Lung (tissue), 12 donors: ENCODE data around the gene COG5. TPM values are rescaled to one million over a fixed set of nuclear protein-coding genes. Genes with fewer than 3 reads are reported as not detected.

Experiments
- ATAC-seq: fragments of 200-7000 bp; cut with Tn5 transposase; one replicate; pipeline ENCODE4 v1.9.1; 2020; ENCODE audit warnings: moderate number of reproducible peaks; ENCODE audit not compliant: insufficient read depth, low FRiP score
- DNase-seq, 3 donors: peaks; one replicate each; pipeline ENCODE4 v3.0.0-alpha.2; 2013 to 2017
- H3K27ac ChIP-seq, 2 donors: one replicate each; pipeline ENCODE4 v1.5.1; 2013; ENCODE audit warnings: mild to moderate bottlenecking in 2 of 2, moderate library complexity in 2 of 2, control low read depth in 1 of 2, inconsistent platforms in 1 of 2, low read depth in 1 of 2, low read length in 1 of 2
- H3K27me3 ChIP-seq, 3 donors: one replicate each; pipeline ENCODE4 v1.5.1; 2013; ENCODE audit warnings: low read length in 2 of 3; ENCODE audit not compliant: control insufficient read depth in 3 of 3, insufficient read depth in 3 of 3
- H3K36me3 ChIP-seq, 4 donors: one replicate each; pipeline ENCODE4 v1.5.1; 2013; ENCODE audit warnings: low read length in 4 of 4, mild to moderate bottlenecking in 1 of 4, moderate library complexity in 1 of 4; ENCODE audit not compliant: control insufficient read depth in 4 of 4, insufficient read depth in 4 of 4
- H3K4me1 ChIP-seq, 5 donors: one replicate each; pipeline ENCODE4 v1.5.1; 2013; ENCODE audit warnings: low read length in 5 of 5, mild to moderate bottlenecking in 2 of 5, moderate library complexity in 1 of 5; ENCODE audit not compliant: control insufficient read depth in 5 of 5, insufficient read depth in 5 of 5
- H3K4me3 ChIP-seq: one replicate; pipeline ENCODE4 v1.5.1; 2013; ENCODE audit warnings: mild to moderate bottlenecking, control low read depth, moderate library complexity
- H3K9ac ChIP-seq, 2 donors: one replicate each; pipeline ENCODE4 v1.5.1; 2013; ENCODE audit warnings: low read length in 2 of 2, control low read depth in 1 of 2; ENCODE audit not compliant: insufficient read depth in 1 of 2
- H3K9me3 ChIP-seq, 4 donors: one replicate each; pipeline ENCODE4 v1.5.1; 2013; ENCODE audit warnings: low read length in 3 of 4, mild to moderate bottlenecking in 1 of 4, moderate library complexity in 1 of 4; ENCODE audit not compliant: control insufficient read depth in 4 of 4, insufficient read depth in 3 of 4
- WGBS, 2 donors: extraction: QIAGEN DNeasy Blood & Tissue Kit; methylation state at CpG; one replicate each; pipeline ENCODE4 v1.1.7; 2013; 5-methylcytosine and 5-hydroxymethylcytosine counted together
- polyA plus RNA-seq, 2 donors: library from polyadenylated mRNA; stranded (reverse); fragments of 200-250 nt; gene quantifications; one replicate each; pipeline ENCODE4 v1.2.1, GENCODE V29; 2013
- total RNA-seq, 2 donors: library from RNA; depleted of rRNA in 1 of 2; stranded (reverse); fragments of >200 nt in 1 of 2; gene quantifications; one replicate each; pipeline ENCODE4 v1.2.1, GENCODE V29; 2014 to 2021
- TF ChIP-seq, protein P1 (sequence below): IDR thresholded peaks from 2 replicates; pipeline ENCODE4 v1.5.1; 2012; ENCODE audit warnings: mild to moderate bottlenecking; ENCODE audit errors: control extremely low read depth, extremely low read depth
- donor health status: control.
- donor health status: control.
- donor health status: Bipolar disorder and iron deficiency.
- donor health status: healthy.
- donor health status: DM: yes; HTN: yes; CAD: no.

COG5 gene
- total and polyA plus RNA-seq, 4 donors = 5.6 to 101 (median 27.2) TPM

DNA sequence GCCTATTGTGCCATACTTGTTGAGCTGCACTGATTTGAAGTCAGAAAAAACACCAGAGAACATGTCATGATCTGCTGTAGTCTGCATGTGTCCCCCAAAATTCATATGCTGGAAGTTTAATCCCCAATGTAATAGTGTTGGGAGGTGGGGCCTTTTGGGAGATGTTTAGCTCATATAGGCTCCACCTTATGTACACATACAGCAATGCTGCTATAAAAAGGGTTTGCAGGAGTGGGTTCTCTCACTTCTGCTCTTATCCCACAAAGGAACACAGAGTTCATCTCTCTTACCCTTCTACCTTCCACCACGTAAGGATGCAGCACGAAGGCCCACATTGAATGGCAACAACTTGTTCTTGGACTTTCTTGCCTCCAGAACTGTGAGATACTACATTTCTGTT lies 70.8 kb downstream of the COG5 start:
- DNase-seq (no peak), ATAC-seq (no peak)
- no peak overlapping the region for H3K4me3 ChIP-seq
- no peak overlapping the region for H3K9ac ChIP-seq
- no peaks in the 10 kb centered on the region for H3K9me3 ChIP-seq
- TF ChIP-seq, protein P1, sequence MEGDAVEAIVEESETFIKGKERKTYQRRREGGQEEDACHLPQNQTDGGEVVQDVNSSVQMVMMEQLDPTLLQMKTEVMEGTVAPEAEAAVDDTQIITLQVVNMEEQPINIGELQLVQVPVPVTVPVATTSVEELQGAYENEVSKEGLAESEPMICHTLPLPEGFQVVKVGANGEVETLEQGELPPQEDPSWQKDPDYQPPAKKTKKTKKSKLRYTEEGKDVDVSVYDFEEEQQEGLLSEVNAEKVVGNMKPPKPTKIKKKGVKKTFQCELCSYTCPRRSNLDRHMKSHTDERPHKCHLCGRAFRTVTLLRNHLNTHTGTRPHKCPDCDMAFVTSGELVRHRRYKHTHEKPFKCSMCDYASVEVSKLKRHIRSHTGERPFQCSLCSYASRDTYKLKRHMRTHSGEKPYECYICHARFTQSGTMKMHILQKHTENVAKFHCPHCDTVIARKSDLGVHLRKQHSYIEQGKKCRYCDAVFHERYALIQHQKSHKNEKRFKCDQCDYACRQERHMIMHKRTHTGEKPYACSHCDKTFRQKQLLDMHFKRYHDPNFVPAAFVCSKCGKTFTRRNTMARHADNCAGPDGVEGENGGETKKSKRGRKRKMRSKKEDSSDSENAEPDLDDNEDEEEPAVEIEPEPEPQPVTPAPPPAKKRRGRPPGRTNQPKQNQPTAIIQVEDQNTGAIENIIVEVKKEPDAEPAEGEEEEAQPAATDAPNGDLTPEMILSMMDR = no peak
- peak overlapping the region in 1 of 2 donors; percentile 2 for H3K27ac ChIP-seq
- H3K4me1 ChIP-seq = peaks cover 0 to 2% (median 0%) of the 10 kb centered on the region in 5 donors
- H3K36me3 ChIP-seq = no peaks in the 10 kb centered on the region
- 96 to 99% methylated on average over 2 of the region's 2 CpGs for WGBS, 2 donors
- H3K27me3 ChIP-seq = no peaks in the 10 kb centered on the region

DNA sequence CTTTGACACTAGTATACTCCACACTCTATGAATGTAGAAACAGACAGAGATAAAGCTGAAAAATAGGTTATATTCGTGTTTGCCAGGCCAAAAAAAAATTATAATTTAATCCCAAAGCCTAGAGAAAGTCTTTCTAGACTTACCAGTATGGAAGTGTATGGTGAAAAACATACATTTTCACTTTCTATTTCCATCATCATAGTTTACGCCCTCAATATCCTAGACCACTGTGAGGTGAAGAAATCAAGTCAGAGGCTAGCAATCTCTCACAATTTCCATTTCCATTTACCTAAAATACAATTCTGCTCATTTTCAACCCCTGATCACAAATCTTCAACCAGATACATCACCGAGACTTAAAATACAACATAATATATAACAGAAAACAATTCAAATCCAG lies 77.7 kb downstream of the COG5 start:
- H3K36me3 ChIP-seq = no peaks in the 10 kb centered on the region
- H3K27me3 ChIP-seq = no peaks in the 10 kb centered on the region
- DNase-seq (no peak), ATAC-seq (no peak)
- H3K4me3 ChIP-seq = no peak overlapping the region
- H3K9me3 ChIP-seq = no peaks in the 10 kb centered on the region
- no peak overlapping the region for H3K27ac ChIP-seq
- no peak overlapping the region for H3K9ac ChIP-seq
- TF ChIP-seq, protein P1 = no peak
- H3K4me1 ChIP-seq = no peaks in the 10 kb centered on the region
- 85 to 95% methylated on average over 3 of the region's 3 CpGs for WGBS, 2 donors

DNA sequence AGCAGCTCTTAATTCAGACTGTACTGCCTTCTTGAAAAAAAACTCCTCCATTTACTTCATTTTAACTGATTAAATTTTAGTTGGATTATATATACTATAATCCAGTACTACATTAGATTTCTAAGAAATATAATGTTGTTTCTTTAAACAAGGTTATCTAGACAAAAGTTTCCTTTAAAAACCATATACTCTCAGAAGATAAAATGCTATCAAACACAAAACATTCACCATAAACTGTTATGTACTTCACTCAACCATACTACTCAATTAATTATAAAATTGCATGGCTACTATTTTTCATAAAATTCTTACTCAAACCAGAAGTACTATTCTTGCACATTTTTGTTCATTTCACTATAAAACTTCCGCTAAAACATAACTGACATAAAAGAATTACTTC lies 81.1 kb downstream of the COG5 start:
- TF ChIP-seq, protein P1 = no peak
- no peak overlapping the region for H3K27ac ChIP-seq
- peaks cover 0 to 4% (median 0%) of the 10 kb centered on the region in 5 donors for H3K4me1 ChIP-seq
- DNase-seq (no peak), ATAC-seq (no peak)
- no peaks in the 10 kb centered on the region for H3K36me3 ChIP-seq
- H3K4me3 ChIP-seq = no peak overlapping the region
- no peak overlapping the region for H3K9ac ChIP-seq
- H3K27me3 ChIP-seq = no peaks in the 10 kb centered on the region
- no peaks in the 10 kb centered on the region for H3K9me3 ChIP-seq
- WGBS, 2 donors = 98 to 99% methylated on average over 1 of the region's 1 CpG

DNA sequence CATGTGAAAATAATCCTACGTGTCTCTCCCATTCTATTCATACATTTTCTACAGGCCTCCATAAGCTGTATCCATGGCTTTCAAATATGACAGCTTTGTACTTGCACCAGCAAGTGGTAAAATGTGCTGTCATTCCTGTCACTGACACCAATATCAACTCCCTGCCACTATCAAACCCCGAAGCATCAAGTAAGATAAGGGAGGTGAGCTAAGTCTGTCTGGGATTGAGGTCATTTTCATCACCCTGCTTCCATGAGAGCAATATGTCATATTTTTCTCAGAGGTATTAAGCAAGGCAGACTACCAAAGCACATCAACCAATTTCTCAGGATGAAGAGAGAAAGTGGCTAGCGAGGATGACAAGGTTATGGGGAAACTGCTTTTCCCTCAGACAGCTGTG lies 82.8 kb downstream of the COG5 start:
- DNase-seq (no peak), ATAC-seq (no peak)
- Histone ChIP-seq H3K9ac (no peak overlapping the region), H3K9me3 (no peaks in the 10 kb centered on the region), H3K36me3 (no peaks in the 10 kb centered on the region), H3K4me3 (no peak overlapping the region), H3K27me3 (no peaks in the 10 kb centered on the region), H3K4me1 (peaks cover 0 to 4% (median 0%) of the 10 kb centered on the region in 5 donors), H3K27ac (peak overlapping the region in 1 of 2 donors; percentile 49)
- whole genome bisulfite sequencing, 2 donors = 92 to 94% methylated on average over 3 of the region's 3 CpGs
- TF ChIP-seq, protein P1 = no peak
